ENCODE measurements around the gene ZNF385B.

The ZNF385B gene

GRCh38 chr2:179556425-179556824 is 305.0 kb downstream of the ZNF385B start:
- DNase-seq (ENCODE audit: low read depth in 1 of 2, low spot score in 1 of 2) = no peak

- no peak for DNase-seq (ENCODE audit: low read depth in 1 of 2, low spot score in 1 of 2)
These were observed 305.6 kb downstream of the ZNF385B start for GRCh38 chr2:179555691-179556283.

- DNase-seq (ENCODE audit: low read depth in 1 of 2, low spot score in 1 of 2) = no peak
These were observed 306.6 kb downstream of the ZNF385B start for GRCh38 chr2:179554639-179555386.

GRCh38 chr2:179553382-179553781 is 308.0 kb downstream of the ZNF385B start:
- no peak for DNase-seq (ENCODE audit: low read depth in 1 of 2, low spot score in 1 of 2)

- DNase-seq (ENCODE audit: low read depth in 1 of 2, low spot score in 1 of 2) = no peak
These were observed 309.8 kb downstream of the ZNF385B start for GRCh38 chr2:179551539-179552045.

GRCh38 chr2:179550849-179551248 is 310.6 kb downstream of the ZNF385B start:
- DNase-seq (ENCODE audit: low read depth in 1 of 2, low spot score in 1 of 2) = no peak

- no peak for DNase-seq (ENCODE audit: low read depth in 1 of 2, low spot score in 1 of 2)
These were observed 311.2 kb downstream of the ZNF385B start for GRCh38 chr2:179550214-179550613.

- DNase-seq (ENCODE audit: low read depth in 1 of 2, low spot score in 1 of 2) = no peak
These were observed 314.8 kb downstream of the ZNF385B start for GRCh38 chr2:179546656-179547055.

- no peak for DNase-seq (ENCODE audit: low read depth in 1 of 2, low spot score in 1 of 2)
These were observed 316.4 kb downstream of the ZNF385B start for GRCh38 chr2:179545024-179545423.

- DNase-seq (ENCODE audit: low read depth in 1 of 2, low spot score in 1 of 2) = no peak
These were observed 318.0 kb downstream of the ZNF385B start for GRCh38 chr2:179543361-179543901.

- DNase-seq (ENCODE audit: low read depth in 1 of 2, low spot score in 1 of 2) = no peak
These were observed 319.8 kb downstream of the ZNF385B start for GRCh38 chr2:179541586-179541985.

- DNase-seq (ENCODE audit: low read depth in 1 of 2, low spot score in 1 of 2) = no peak
These were observed 322.3 kb downstream of the ZNF385B start for GRCh38 chr2:179539124-179539511.

GRCh38 chr2:179538406-179539123 is 322.8 kb downstream of the ZNF385B start:
- DNase-seq (ENCODE audit: low read depth in 1 of 2, low spot score in 1 of 2) = no peak

GRCh38 chr2:179536185-179536584 is 325.2 kb downstream of the ZNF385B start:
- DNase-seq (ENCODE audit: low read depth in 1 of 2, low spot score in 1 of 2) = no peak

GRCh38 chr2:179533875-179534274 is 327.5 kb downstream of the ZNF385B start:
- DNase-seq (ENCODE audit: low read depth in 1 of 2, low spot score in 1 of 2) = no peak

- DNase-seq (ENCODE audit: low read depth in 1 of 2, low spot score in 1 of 2) = no peak
These were observed 328.5 kb downstream of the ZNF385B start for GRCh38 chr2:179532863-179533278.

GRCh38 chr2:179528576-179529069 is 332.8 kb downstream of the ZNF385B start:
- DNase-seq (ENCODE audit: low read depth in 1 of 2, low spot score in 1 of 2) = no peak

GRCh38 chr2:179525340-179525739 is 336.1 kb downstream of the ZNF385B start:
- no peak for DNase-seq (ENCODE audit: low read depth in 1 of 2, low spot score in 1 of 2)

- no peak for DNase-seq (ENCODE audit: low read depth in 1 of 2, low spot score in 1 of 2)
These were observed 336.5 kb downstream of the ZNF385B start for GRCh38 chr2:179524809-179525339.

GRCh38 chr2:179521944-179522343 is 339.5 kb downstream of the ZNF385B start:
- DNase-seq (ENCODE audit: low read depth in 1 of 2, low spot score in 1 of 2) = no peak

- no peak for DNase-seq (ENCODE audit: low read depth in 1 of 2, low spot score in 1 of 2)
These were observed 342.6 kb downstream of the ZNF385B start for GRCh38 chr2:179518830-179519229.
